Subcutaneous adipose tissue (tissue), 4 donors: ENCODE results near the gene GMDS. TPM values are rescaled to one million over a fixed set of nuclear protein-coding genes. Genes with fewer than 3 reads are reported as not detected.

ENCODE experiments used
- CTCF ChIP-seq: fragments of 450-650 bp; IDR thresholded peaks from one replicate; pipeline ENCODE4 v1.5.1; 2016; ENCODE audit warnings: low read depth, mild to moderate bottlenecking, control low read depth, antibody characterized with exemption, moderate library complexity
- total RNA-seq, 4 donors: library from RNA; depleted of rRNA; stranded (reverse); fragments of >200 nt; gene quantifications; one replicate each; pipeline ENCODE4 v1.1.0, GENCODE V29; 2016

The GMDS gene
- total RNA-seq, 4 donors from 2014 or later = 10.1 to 17.3 (median 13.9) TPM

- TF ChIP-seq CTCF = no peak
These were observed 661.3 kb downstream of the GMDS start for GRCh38 chr6:1584146-1584545.

GRCh38 chr6:1581120-1581991, 664.0 kb downstream of the GMDS start:
- no peak for TF ChIP-seq CTCF

GRCh38 chr6:1580585-1580984, 664.8 kb downstream of the GMDS start:
- TF ChIP-seq CTCF = no peak

GRCh38 chr6:1580109-1580508, 665.3 kb downstream of the GMDS start:
- no peak for TF ChIP-seq CTCF

- no peak for TF ChIP-seq CTCF
These were observed 666.3 kb downstream of the GMDS start for GRCh38 chr6:1579096-1579495.

GRCh38 chr6:1577896-1578745, 667.3 kb downstream of the GMDS start:
- TF ChIP-seq CTCF = no peak

- no peak for TF ChIP-seq CTCF
These were observed 668.2 kb downstream of the GMDS start for GRCh38 chr6:1577146-1577680.
